Measurements from ENCODE around the gene TMEM185B. TPM values are rescaled to one million over a fixed set of nuclear protein-coding genes. Genes with fewer than 3 reads are reported as not detected.

The TMEM185B gene
- total RNA-seq, 2 donors from 2014 or later = 24.0 to 36.0 TPM

- Histone ChIP-seq H3K4me1 (ENCODE audit: control insufficient read depth in 1 of 2, low read depth in 2 of 2) (peaks cover 3 to 15% of the 10 kb centered on the region in 2 donors), H3K36me3 (no peaks in the 10 kb centered on the region), H3K9me3 (no peaks in the 10 kb centered on the region), H3K4me3 (no peak overlapping the region), H3K27ac (no peak overlapping the region), H3K27me3 (replicated peaks; ENCODE audit: insufficient read depth) (no peaks in the 10 kb centered on the region)
- ATAC-seq (ENCODE audit: insufficient number of reproducible peaks, low FRiP score, low read depth) (no peak), DNase-seq (ENCODE audit: low spot score) (no peak)
- no peak for TF ChIP-seq CTCF (IDR thresholded peaks at IDR 0.05)
Measured at GRCh38 chr2:120258196-120258595, 35.0 kb upstream of the TMEM185B start.

GRCh38 chr2:120257522-120257921 lies 34.3 kb upstream of the TMEM185B start:
- no peak overlapping the region for H3K4me3 ChIP-seq
- no peak overlapping the region for H3K27ac ChIP-seq
- no peak for TF ChIP-seq CTCF (IDR thresholded peaks at IDR 0.05)
- H3K4me1 ChIP-seq (ENCODE audit: control insufficient read depth in 1 of 2, low read depth in 2 of 2) = peaks cover 3 to 15% of the 10 kb centered on the region in 2 donors
- H3K9me3 ChIP-seq = no peaks in the 10 kb centered on the region
- ATAC-seq (ENCODE audit: insufficient number of reproducible peaks, low FRiP score, low read depth) = no peak
- no peaks in the 10 kb centered on the region for H3K27me3 ChIP-seq (replicated peaks; ENCODE audit: insufficient read depth)
- no peaks in the 10 kb centered on the region for H3K36me3 ChIP-seq
- DNase-seq (ENCODE audit: low spot score) = no peak

- no peak for ATAC-seq (ENCODE audit: insufficient number of reproducible peaks, low FRiP score, low read depth)
- Histone ChIP-seq H3K27me3 (replicated peaks; ENCODE audit: insufficient read depth) (no peaks in the 10 kb centered on the region), H3K27ac (no peak overlapping the region), H3K36me3 (no peaks in the 10 kb centered on the region), H3K4me1 (ENCODE audit: control insufficient read depth in 1 of 2, low read depth in 2 of 2) (peaks cover 3 to 19% of the 10 kb centered on the region in 2 donors), H3K4me3 (no peak overlapping the region), H3K9me3 (no peaks in the 10 kb centered on the region)
- TF ChIP-seq CTCF (IDR thresholded peaks at IDR 0.05) = no peak
- DNase-seq (ENCODE audit: low spot score) = no peak
Measured at GRCh38 chr2:120256651-120257000, 33.4 kb upstream of the TMEM185B start.

- peaks cover 3 to 19% of the 10 kb centered on the region in 2 donors for H3K4me1 ChIP-seq (ENCODE audit: control insufficient read depth in 1 of 2, low read depth in 2 of 2)
- DNase-seq (ENCODE audit: low spot score) (no peak), ATAC-seq (ENCODE audit: insufficient number of reproducible peaks, low FRiP score, low read depth) (no peak)
- H3K27me3 ChIP-seq (replicated peaks; ENCODE audit: insufficient read depth) = no peaks in the 10 kb centered on the region
- H3K9me3 ChIP-seq = no peaks in the 10 kb centered on the region
- no peaks in the 10 kb centered on the region for H3K36me3 ChIP-seq
- H3K4me3 ChIP-seq = no peak overlapping the region
- TF ChIP-seq CTCF (IDR thresholded peaks at IDR 0.05) = no peak
- no peak overlapping the region for H3K27ac ChIP-seq
Measured at GRCh38 chr2:120255986-120256650, 32.9 kb upstream of the TMEM185B start.

- no peak for TF ChIP-seq CTCF (IDR thresholded peaks at IDR 0.05)
- Histone ChIP-seq H3K27me3 (replicated peaks; ENCODE audit: insufficient read depth) (no peaks in the 10 kb centered on the region), H3K27ac (no peak overlapping the region), H3K4me1 (ENCODE audit: control insufficient read depth in 1 of 2, low read depth in 2 of 2) (peaks cover 3 to 19% of the 10 kb centered on the region in 2 donors), H3K9me3 (no peaks in the 10 kb centered on the region), H3K4me3 (no peak overlapping the region), H3K36me3 (no peaks in the 10 kb centered on the region)
- ATAC-seq (ENCODE audit: insufficient number of reproducible peaks, low FRiP score, low read depth) (no peak), DNase-seq (ENCODE audit: low spot score) (no peak)
Measured at GRCh38 chr2:120255071-120255470, 31.9 kb upstream of the TMEM185B start.
